HepG2 (cell line): ENCODE measurements around the gene DNASE1L2.

ENCODE experiments used
- ARNTL ChIP-seq: sonication (generic); formaldehyde crosslinking; IDR thresholded peaks from 2 replicates; pipeline ENCODE4 v1.4.0; 2020; ENCODE audit warnings: mild to moderate bottlenecking, missing genetic modification reagents
- ASH2L ChIP-seq: fragments of 300-600, 200-600 bp; sonication (generic); IDR thresholded peaks from 2 replicates; pipeline ENCODE4 v1.7.0; 2017; ENCODE audit warnings: low read depth, mild to moderate bottlenecking, moderate library complexity, mixed read lengths, low read length; ENCODE audit not compliant: insufficient read length
- CTCF ChIP-seq: sonication (generic); formaldehyde crosslinking; IDR thresholded peaks from 2 replicates; pipeline ENCODE4 v1.5.0; 2020; ENCODE audit warnings: mild to moderate bottlenecking, missing genetic modification reagents, moderate library complexity
- DNMT1 ChIP-seq: sonication (generic); formaldehyde crosslinking; IDR thresholded peaks from 2 replicates; pipeline ENCODE4 v1.5.1; 2020; ENCODE audit warnings: mild to moderate bottlenecking, missing genetic modification reagents
- FOXM1 ChIP-seq: sonication (generic); formaldehyde crosslinking; IDR thresholded peaks from 2 replicates; pipeline ENCODE4 v1.5.0; 2020; ENCODE audit warnings: missing genetic modification reagents
- JUNB ChIP-seq: sonication (generic); formaldehyde crosslinking; IDR thresholded peaks from 2 replicates; pipeline ENCODE4 v1.8.0; 2022; ENCODE audit warnings: missing genetic modification reagents, mild to moderate bottlenecking, borderline replicate concordance
- SKI ChIP-seq: fragments of 450-650 bp; IDR thresholded peaks from one replicate; pipeline ENCODE4 v1.6.1; 2018; ENCODE audit warnings: mild to moderate bottlenecking; ENCODE audit not compliant: partially characterized antibody
- SNRNP70 ChIP-seq: fragments of 200-400 bp; formaldehyde crosslinking; IDR thresholded peaks from 2 replicates; pipeline ENCODE4 v1.6.1; 2017; ENCODE audit warnings: mild to moderate bottlenecking, low read depth, low read length, moderate library complexity
- ZNF24 ChIP-seq: fragments of 450-650 bp; IDR thresholded peaks from 2 replicates; pipeline ENCODE4 v1.6.1; 2017; ENCODE audit warnings: antibody characterized with exemption, mild to moderate bottlenecking

GRCh38 chr16:2260250-2260649, 24.0 kb downstream of the DNASE1L2 start:
- TF ChIP-seq ZNF24: no peak
- no peak for TF ChIP-seq SKI
- TF ChIP-seq ASH2L: no peak
- no peak for TF ChIP-seq JUNB (CRISPR knock-in tag)
- no peak for TF ChIP-seq ARNTL (CRISPR knock-in tag)
- no peak for TF ChIP-seq DNMT1 (CRISPR knock-in tag)
- TF ChIP-seq FOXM1 (CRISPR knock-in tag): no peak
- TF ChIP-seq CTCF (CRISPR knock-in tag): no peak
- TF ChIP-seq SNRNP70: no peak
